Measurements from ENCODE around the gene THSD4. TPM values are rescaled to one million over a fixed set of nuclear protein-coding genes. Genes with fewer than 3 reads are reported as not detected.

THSD4 gene
- total RNA-seq, 1 experiment from 2014 or later: 65.4 TPM

GRCh38 chr15:71733122-71733521 lies 617.9 kb downstream of the THSD4 start:
- no peaks in the 10 kb centered on the region for H3K4me1 ChIP-seq (ENCODE audit: control insufficient read depth, insufficient read depth, low read length)
- ChIA-PET POLR2A (no interaction called here), CTCF (no interaction called here)
- H3K36me3 ChIP-seq (ENCODE audit: control insufficient read depth, insufficient read depth, low read length): no peaks in the 10 kb centered on the region
- BruUV-seq (replicated peaks): no TSS peak
- intact Hi-C loops (cut with micrococcal nuclease; ENCODE audit: unreplicated experiment): no loop called here
- no peak overlapping the region for H3K27ac ChIP-seq (ENCODE audit: low read length)
- in situ Hi-C loops (cut with HindIII; ENCODE audit: low pct_unique_long_range_greater_than_20kb, low sequenced_read_pairs): no loop called here
- H3K27me3 ChIP-seq (ENCODE audit: control insufficient read depth, insufficient read depth, low read length): no peaks in the 10 kb centered on the region
- DNase-seq (ENCODE audit: low read depth, low spot score): no peak
- H3K4me3 ChIP-seq (ENCODE audit: low read depth in 2 of 2, low read length in 2 of 2): no peak overlapping the region
- no peaks in the 10 kb centered on the region for H3K9me3 ChIP-seq (ENCODE audit: control insufficient read depth, insufficient read depth, low read depth, low read length)
- ATAC-seq: no peak
- TF ChIP-seq REST (IDR thresholded peaks at IDR 0.05; ENCODE audit: insufficient read depth in 1 of 2, low read depth in 2 of 2, low read length in 1 of 2): no peak
- TF ChIP-seq SIN3A (IDR thresholded peaks at IDR 0.05; ENCODE audit: borderline replicate concordance, insufficient read depth, low read depth, low read length): no peak
- TF ChIP-seq TCF7L2 (IDR thresholded peaks at IDR 0.05; ENCODE audit: low read depth, low read length): no peak
- TF ChIP-seq CTCF (IDR thresholded peaks at IDR 0.05): no peak
- no peak for TF ChIP-seq POLR2AphosphoS5 (IDR thresholded peaks at IDR 0.05; ENCODE audit: low read depth, low read length)

- H3K4me1 ChIP-seq (ENCODE audit: control insufficient read depth, insufficient read depth, low read length): no peaks in the 10 kb centered on the region
- TF ChIP-seq CTCF (IDR thresholded peaks at IDR 0.05): no peak
- TF ChIP-seq REST (IDR thresholded peaks at IDR 0.05; ENCODE audit: insufficient read depth in 1 of 2, low read depth in 2 of 2, low read length in 1 of 2): no peak
- no peak for TF ChIP-seq TCF7L2 (IDR thresholded peaks at IDR 0.05; ENCODE audit: low read depth, low read length)
- TF ChIP-seq POLR2AphosphoS5 (IDR thresholded peaks at IDR 0.05; ENCODE audit: low read depth, low read length): no peak
- no peak for TF ChIP-seq SIN3A (IDR thresholded peaks at IDR 0.05; ENCODE audit: borderline replicate concordance, insufficient read depth, low read depth, low read length)
- H3K27ac ChIP-seq (ENCODE audit: low read length): no peak overlapping the region
- intact Hi-C loops (cut with micrococcal nuclease; ENCODE audit: unreplicated experiment): no loop called here
- H3K36me3 ChIP-seq (ENCODE audit: control insufficient read depth, insufficient read depth, low read length): no peaks in the 10 kb centered on the region
- in situ Hi-C loops (cut with HindIII; ENCODE audit: low pct_unique_long_range_greater_than_20kb, low sequenced_read_pairs): no loop called here
- ATAC-seq (no peak), DNase-seq (ENCODE audit: low read depth, low spot score) (no peak)
- CTCF ChIA-PET: no interaction called here
- POLR2A ChIA-PET: no interaction called here
- H3K9me3 ChIP-seq (ENCODE audit: control insufficient read depth, insufficient read depth, low read depth, low read length): no peaks in the 10 kb centered on the region
- no peaks in the 10 kb centered on the region for H3K27me3 ChIP-seq (ENCODE audit: control insufficient read depth, insufficient read depth, low read length)
- BruUV-seq (replicated peaks): no TSS peak
- no peak overlapping the region for H3K4me3 ChIP-seq (ENCODE audit: low read depth in 2 of 2, low read length in 2 of 2)
Measured at GRCh38 chr15:71734709-71735384, 619.6 kb downstream of the THSD4 start.
